ENCODE measurements around the gene LRRC70.

DNA sequence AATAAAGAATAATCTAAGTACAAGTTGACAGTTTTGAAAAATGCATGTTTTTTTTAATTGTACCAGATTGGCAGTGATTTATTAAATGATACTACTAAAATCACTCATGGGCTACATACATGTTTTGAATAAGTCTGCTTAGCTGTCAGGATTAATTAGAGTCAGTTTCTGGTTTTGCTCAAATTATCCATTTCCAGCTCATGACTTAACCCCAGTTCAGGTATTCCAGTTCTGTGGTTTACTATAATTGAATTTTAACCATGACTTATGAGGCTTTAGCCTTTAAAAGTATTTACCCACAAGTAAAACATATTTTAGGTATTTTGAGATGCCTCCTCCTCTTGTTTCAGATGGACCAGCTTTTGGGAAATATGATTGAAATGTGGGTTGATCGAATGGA lies 17.8 kb upstream of the LRRC70 start:
- TF ChIP-seq, protein P1, sequence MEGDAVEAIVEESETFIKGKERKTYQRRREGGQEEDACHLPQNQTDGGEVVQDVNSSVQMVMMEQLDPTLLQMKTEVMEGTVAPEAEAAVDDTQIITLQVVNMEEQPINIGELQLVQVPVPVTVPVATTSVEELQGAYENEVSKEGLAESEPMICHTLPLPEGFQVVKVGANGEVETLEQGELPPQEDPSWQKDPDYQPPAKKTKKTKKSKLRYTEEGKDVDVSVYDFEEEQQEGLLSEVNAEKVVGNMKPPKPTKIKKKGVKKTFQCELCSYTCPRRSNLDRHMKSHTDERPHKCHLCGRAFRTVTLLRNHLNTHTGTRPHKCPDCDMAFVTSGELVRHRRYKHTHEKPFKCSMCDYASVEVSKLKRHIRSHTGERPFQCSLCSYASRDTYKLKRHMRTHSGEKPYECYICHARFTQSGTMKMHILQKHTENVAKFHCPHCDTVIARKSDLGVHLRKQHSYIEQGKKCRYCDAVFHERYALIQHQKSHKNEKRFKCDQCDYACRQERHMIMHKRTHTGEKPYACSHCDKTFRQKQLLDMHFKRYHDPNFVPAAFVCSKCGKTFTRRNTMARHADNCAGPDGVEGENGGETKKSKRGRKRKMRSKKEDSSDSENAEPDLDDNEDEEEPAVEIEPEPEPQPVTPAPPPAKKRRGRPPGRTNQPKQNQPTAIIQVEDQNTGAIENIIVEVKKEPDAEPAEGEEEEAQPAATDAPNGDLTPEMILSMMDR (conservative IDR thresholded peaks at IDR 0.05; ENCODE audit: low read depth in 2 of 2), result no peak
- TF ChIP-seq CREB1 (CRISPR knock-in tag; IDR thresholded peaks at IDR 0.05; ENCODE audit: low read depth), result no peak
- TF ChIP-seq EZH2phosphoT487 (IDR thresholded peaks at IDR 0.05; ENCODE audit: unreplicated experiment), result no peak
- TF ChIP-seq POLR2AphosphoS5 (IDR thresholded peaks at IDR 0.05; ENCODE audit: low read depth), result no peak
- TF ChIP-seq EZH2 (IDR thresholded peaks at IDR 0.05; ENCODE audit: low read depth, unreplicated experiment), result no peak
- no peak for TF ChIP-seq JUNB (IDR thresholded peaks at IDR 0.05; ENCODE audit: unreplicated experiment)
- TF ChIP-seq, protein P2, sequence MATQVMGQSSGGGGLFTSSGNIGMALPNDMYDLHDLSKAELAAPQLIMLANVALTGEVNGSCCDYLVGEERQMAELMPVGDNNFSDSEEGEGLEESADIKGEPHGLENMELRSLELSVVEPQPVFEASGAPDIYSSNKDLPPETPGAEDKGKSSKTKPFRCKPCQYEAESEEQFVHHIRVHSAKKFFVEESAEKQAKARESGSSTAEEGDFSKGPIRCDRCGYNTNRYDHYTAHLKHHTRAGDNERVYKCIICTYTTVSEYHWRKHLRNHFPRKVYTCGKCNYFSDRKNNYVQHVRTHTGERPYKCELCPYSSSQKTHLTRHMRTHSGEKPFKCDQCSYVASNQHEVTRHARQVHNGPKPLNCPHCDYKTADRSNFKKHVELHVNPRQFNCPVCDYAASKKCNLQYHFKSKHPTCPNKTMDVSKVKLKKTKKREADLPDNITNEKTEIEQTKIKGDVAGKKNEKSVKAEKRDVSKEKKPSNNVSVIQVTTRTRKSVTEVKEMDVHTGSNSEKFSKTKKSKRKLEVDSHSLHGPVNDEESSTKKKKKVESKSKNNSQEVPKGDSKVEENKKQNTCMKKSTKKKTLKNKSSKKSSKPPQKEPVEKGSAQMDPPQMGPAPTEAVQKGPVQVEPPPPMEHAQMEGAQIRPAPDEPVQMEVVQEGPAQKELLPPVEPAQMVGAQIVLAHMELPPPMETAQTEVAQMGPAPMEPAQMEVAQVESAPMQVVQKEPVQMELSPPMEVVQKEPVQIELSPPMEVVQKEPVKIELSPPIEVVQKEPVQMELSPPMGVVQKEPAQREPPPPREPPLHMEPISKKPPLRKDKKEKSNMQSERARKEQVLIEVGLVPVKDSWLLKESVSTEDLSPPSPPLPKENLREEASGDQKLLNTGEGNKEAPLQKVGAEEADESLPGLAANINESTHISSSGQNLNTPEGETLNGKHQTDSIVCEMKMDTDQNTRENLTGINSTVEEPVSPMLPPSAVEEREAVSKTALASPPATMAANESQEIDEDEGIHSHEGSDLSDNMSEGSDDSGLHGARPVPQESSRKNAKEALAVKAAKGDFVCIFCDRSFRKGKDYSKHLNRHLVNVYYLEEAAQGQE (IDR thresholded peaks at IDR 0.05; ENCODE audit: unreplicated experiment), result no peak
- TF ChIP-seq ZNF114 (CRISPR knock-in tag; IDR thresholded peaks at IDR 0.05), result no peak
- TF ChIP-seq, protein P3, sequence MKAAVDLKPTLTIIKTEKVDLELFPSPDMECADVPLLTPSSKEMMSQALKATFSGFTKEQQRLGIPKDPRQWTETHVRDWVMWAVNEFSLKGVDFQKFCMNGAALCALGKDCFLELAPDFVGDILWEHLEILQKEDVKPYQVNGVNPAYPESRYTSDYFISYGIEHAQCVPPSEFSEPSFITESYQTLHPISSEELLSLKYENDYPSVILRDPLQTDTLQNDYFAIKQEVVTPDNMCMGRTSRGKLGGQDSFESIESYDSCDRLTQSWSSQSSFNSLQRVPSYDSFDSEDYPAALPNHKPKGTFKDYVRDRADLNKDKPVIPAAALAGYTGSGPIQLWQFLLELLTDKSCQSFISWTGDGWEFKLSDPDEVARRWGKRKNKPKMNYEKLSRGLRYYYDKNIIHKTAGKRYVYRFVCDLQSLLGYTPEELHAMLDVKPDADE (IDR thresholded peaks at IDR 0.05), result no peak
- TF ChIP-seq ZNF331 (CRISPR knock-in tag; IDR thresholded peaks at IDR 0.05; ENCODE audit: low read depth), result no peak
- no peak for TF ChIP-seq NANOG (IDR thresholded peaks at IDR 0.05; ENCODE audit: borderline replicate concordance)
- TF ChIP-seq STAT1 (IDR thresholded peaks at IDR 0.05; ENCODE audit: unreplicated experiment), result no peak
- TF ChIP-seq, protein P4, sequence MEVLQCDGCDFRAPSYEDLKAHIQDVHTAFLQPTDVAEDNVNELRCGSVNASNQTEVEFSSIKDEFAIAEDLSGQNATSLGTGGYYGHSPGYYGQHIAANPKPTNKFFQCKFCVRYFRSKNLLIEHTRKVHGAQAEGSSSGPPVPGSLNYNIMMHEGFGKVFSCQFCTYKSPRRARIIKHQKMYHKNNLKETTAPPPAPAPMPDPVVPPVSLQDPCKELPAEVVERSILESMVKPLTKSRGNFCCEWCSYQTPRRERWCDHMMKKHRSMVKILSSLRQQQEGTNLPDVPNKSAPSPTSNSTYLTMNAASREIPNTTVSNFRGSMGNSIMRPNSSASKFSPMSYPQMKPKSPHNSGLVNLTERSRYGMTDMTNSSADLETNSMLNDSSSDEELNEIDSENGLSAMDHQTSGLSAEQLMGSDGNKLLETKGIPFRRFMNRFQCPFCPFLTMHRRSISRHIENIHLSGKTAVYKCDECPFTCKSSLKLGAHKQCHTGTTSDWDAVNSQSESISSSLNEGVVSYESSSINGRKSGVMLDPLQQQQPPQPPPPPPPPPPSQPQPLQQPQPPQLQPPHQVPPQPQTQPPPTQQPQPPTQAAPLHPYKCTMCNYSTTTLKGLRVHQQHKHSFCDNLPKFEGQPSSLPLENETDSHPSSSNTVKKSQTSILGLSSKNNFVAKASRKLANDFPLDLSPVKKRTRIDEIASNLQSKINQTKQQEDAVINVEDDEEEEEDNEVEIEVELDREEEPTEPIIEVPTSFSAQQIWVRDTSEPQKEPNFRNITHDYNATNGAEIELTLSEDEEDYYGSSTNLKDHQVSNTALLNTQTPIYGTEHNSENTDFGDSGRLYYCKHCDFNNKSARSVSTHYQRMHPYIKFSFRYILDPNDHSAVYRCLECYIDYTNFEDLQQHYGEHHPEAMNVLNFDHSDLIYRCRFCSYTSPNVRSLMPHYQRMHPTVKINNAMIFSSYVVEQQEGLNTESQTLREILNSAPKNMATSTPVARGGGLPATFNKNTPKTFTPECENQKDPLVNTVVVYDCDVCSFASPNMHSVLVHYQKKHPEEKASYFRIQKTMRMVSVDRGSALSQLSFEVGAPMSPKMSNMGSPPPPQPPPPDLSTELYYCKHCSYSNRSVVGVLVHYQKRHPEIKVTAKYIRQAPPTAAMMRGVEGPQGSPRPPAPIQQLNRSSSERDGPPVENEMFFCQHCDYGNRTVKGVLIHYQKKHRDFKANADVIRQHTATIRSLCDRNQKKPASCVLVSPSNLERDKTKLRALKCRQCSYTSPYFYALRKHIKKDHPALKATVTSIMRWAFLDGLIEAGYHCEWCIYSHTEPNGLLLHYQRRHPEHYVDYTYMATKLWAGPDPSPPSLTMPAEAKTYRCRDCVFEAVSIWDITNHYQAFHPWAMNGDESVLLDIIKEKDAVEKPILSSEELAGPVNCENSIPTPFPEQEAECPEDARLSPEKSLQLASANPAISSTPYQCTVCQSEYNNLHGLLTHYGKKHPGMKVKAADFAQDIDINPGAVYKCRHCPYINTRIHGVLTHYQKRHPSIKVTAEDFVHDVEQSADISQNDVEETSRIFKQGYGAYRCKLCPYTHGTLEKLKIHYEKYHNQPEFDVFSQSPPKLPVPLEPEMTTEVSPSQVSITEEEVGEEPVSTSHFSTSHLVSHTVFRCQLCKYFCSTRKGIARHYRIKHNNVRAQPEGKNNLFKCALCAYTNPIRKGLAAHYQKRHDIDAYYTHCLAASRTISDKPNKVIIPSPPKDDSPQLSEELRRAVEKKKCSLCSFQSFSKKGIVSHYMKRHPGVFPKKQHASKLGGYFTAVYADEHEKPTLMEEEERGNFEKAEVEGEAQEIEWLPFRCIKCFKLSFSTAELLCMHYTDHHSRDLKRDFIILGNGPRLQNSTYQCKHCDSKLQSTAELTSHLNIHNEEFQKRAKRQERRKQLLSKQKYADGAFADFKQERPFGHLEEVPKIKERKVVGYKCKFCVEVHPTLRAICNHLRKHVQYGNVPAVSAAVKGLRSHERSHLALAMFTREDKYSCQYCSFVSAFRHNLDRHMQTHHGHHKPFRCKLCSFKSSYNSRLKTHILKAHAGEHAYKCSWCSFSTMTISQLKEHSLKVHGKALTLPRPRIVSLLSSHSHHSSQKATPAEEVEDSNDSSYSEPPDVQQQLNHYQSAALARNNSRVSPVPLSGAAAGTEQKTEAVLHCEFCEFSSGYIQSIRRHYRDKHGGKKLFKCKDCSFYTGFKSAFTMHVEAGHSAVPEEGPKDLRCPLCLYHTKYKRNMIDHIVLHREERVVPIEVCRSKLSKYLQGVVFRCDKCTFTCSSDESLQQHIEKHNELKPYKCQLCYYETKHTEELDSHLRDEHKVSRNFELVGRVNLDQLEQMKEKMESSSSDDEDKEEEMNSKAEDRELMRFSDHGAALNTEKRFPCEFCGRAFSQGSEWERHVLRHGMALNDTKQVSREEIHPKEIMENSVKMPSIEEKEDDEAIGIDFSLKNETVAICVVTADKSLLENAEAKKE (CRISPR knock-in tag; IDR thresholded peaks at IDR 0.05), result no peak

Data from GM23338 (cell line).